Hepatocyte (in vitro differentiated cells): ENCODE data around the gene NPC1.

Experiments used
- EZH2 ChIP-seq: fragments of 200-600 bp; sonication (generic); IDR thresholded peaks from 2 replicates; pipeline ENCODE4 v1.6.1; 2016; ENCODE audit warnings: antibody characterized with exemption, mild to moderate bottlenecking, borderline replicate concordance
- EZH2phosphoT487 ChIP-seq: fragments of 200-600 bp; sonication (generic); IDR thresholded peaks from one replicate; pipeline ENCODE4 v1.6.1; 2018; ENCODE audit warnings: antibody characterized with exemption, mild to moderate bottlenecking, low read depth, moderate library complexity; ENCODE audit not compliant: unreplicated experiment, severe bottlenecking
- TF ChIP-seq, protein P1 (sequence below): fragments of 200-600 bp; sonication (generic); IDR thresholded peaks from 2 replicates; pipeline ENCODE4 v1.5.1; 2016; ENCODE audit warnings: antibody characterized with exemption, mild to moderate bottlenecking; ENCODE audit not compliant: poor library complexity

DNA sequence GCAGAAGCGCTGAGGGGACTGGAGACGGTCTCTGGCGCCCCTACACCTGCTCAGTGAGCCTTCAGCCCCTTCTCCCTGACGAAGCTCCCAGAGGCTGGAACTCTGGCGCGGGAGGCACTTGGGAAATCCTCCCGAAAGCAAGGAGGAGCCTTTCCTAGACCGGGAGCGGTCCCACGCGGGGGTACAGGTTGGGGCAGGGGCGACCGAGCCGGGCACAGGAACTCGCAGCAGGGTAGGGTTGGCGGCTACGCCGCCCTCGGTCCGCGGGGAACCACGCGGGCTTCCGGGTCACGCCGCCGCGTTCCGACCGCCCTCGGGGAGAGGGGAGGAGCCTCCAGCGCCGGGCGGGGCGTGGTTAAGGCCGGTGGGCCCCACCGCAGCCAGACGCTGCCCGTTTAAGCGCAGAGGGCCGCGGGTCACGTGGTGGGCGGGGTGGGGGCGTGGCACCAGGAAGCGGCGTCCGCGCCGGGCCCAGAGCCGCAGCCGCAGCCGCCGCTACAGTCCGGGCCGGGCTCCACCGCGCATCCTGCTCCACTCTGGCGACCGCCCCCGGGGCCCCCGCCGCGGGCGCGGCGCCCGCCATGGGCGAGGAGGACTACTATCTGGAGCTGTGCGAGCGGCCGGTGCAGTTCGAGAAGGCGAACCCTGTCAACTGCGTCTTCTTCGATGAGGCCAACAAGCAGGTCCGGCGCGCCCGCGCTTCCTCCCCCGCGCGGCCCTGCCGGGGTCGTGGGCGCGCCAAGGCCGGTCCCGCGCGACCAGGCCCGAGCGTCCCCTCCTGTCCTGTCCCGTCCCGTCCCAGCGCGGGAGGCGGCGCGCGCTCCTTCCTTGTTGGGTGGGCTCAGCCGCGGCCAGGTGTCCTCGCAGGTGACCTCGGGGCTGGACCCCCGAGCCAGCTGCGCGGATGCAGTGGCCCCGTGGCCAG is 83.0 kb downstream of the NPC1 start, which contains the start of gene RMC1:
- TF ChIP-seq, protein P1, sequence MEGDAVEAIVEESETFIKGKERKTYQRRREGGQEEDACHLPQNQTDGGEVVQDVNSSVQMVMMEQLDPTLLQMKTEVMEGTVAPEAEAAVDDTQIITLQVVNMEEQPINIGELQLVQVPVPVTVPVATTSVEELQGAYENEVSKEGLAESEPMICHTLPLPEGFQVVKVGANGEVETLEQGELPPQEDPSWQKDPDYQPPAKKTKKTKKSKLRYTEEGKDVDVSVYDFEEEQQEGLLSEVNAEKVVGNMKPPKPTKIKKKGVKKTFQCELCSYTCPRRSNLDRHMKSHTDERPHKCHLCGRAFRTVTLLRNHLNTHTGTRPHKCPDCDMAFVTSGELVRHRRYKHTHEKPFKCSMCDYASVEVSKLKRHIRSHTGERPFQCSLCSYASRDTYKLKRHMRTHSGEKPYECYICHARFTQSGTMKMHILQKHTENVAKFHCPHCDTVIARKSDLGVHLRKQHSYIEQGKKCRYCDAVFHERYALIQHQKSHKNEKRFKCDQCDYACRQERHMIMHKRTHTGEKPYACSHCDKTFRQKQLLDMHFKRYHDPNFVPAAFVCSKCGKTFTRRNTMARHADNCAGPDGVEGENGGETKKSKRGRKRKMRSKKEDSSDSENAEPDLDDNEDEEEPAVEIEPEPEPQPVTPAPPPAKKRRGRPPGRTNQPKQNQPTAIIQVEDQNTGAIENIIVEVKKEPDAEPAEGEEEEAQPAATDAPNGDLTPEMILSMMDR = peak; percentile 38
- TF ChIP-seq EZH2phosphoT487 = no peak
- TF ChIP-seq EZH2 = no peak
